ENCODE results near the gene PGM1.

GRCh38 chr1:63612564-63612963 lies 19.4 kb downstream of the PGM1 start:
- TF ChIP-seq CTCF (IDR thresholded peaks at IDR 0.05) (no peak), IRF3 (IDR thresholded peaks at IDR 0.05; ENCODE audit: low read depth, low read length) (no peak), SMC3 (IDR thresholded peaks at IDR 0.05; ENCODE audit: low read depth, low read length) (no peak), TAF1 (IDR thresholded peaks at IDR 0.05; ENCODE audit: borderline replicate concordance, low read depth, low read length) (no peak), EZH2phosphoT487 (IDR thresholded peaks at IDR 0.05; ENCODE audit: borderline replicate concordance, low read depth) (no peak), SIN3A (IDR thresholded peaks at IDR 0.05; ENCODE audit: borderline replicate concordance, low read depth, low read length) (no peak), FOXM1 (IDR thresholded peaks at IDR 0.05; ENCODE audit: low read depth) (no peak), REST (IDR thresholded peaks at IDR 0.05; ENCODE audit: low read depth, low read length) (no peak), CHD2 (IDR thresholded peaks at IDR 0.05; ENCODE audit: low read length, partially characterized antibody) (no peak), POLR2AphosphoS5 (IDR thresholded peaks at IDR 0.05; ENCODE audit: low read depth, low read length) (no peak), GABPA (IDR thresholded peaks at IDR 0.05; ENCODE audit: low read depth) (no peak)
